GM12878 (cell line): ENCODE results near the gene SEC24D. TPM values are rescaled to one million over a fixed set of nuclear protein-coding genes. Genes with fewer than 3 reads are reported as not detected.

Source experiments
- ATAC-seq: fragments of 200-7000 bp; cut with Tn5 transposase; 3 replicates; pipeline ENCODE4 v1.9.1; 2020; ENCODE audit warnings: mild to moderate bottlenecking, moderate library complexity
- BruUV-seq: library from RNA; stranded (reverse); fragments of 400-500 nt; replicated peaks from 2 replicates; lab custom pipeline; 2021; lab: Mats Ljungman, UMichigan
- CTCF ChIA-PET: fragments of 300-600 bp; sonication (Branson Sonifier 250); formaldehyde crosslinking; extraction: SDS; loops from one replicate; lab custom pipeline; 2021; ENCODE audit warnings: inconsistent platforms; lab: Yijun Ruan, JAX
- POLR2A ChIA-PET: fragments of 350-600 bp; formaldehyde crosslinking; extraction: SDS; loops from one replicate; lab custom pipeline; 2021; ENCODE audit warnings: inconsistent platforms; lab: Charles Lee
- RAD21 ChIA-PET: fragments of 300-600 bp; sonication (Branson Sonifier 250); formaldehyde crosslinking; loops from one replicate; lab custom pipeline; 2023; ENCODE audit warnings: antibody characterized with exemption; ENCODE audit not compliant: unreplicated experiment; lab: Charles Lee
- SMC1A ChIA-PET: fragments of 300-600 bp; sonication (Branson Sonifier 250); formaldehyde crosslinking; loops from one replicate; lab custom pipeline; 2023; ENCODE audit not compliant: unreplicated experiment, uncharacterized antibody; lab: Charles Lee
- DNase-seq: peaks from one replicate; pipeline ENCODE4 v3.0.0-alpha.2; 2011; ENCODE audit warnings: low read depth, low spot score
- FAIRE-seq: peaks from 3 replicates; lab custom pipeline; 2011; peaks lifted over from hg19 to GRCh38; lab: Jason Lieb, UNC
- H2AFZ ChIP-seq: 2 replicates; pipeline ENCODE4 v1.6.0; 2011; ENCODE audit warnings: low read depth, low read length, control low read depth; ENCODE audit not compliant: control insufficient read depth
- H3K27ac ChIP-seq: 2 replicates; pipeline ENCODE4 v1.5.1; 2011; ENCODE audit warnings: control low read depth; ENCODE audit not compliant: control insufficient read depth, insufficient read depth
- H3K27me3 ChIP-seq, 2 experiments: replicated peaks in 1 of 2; 2 replicates each; pipeline versions ENCODE4 v1.6.0 to v1.6.1; 2011; ENCODE audit warnings: low read length in 1 of 2; ENCODE audit not compliant: control insufficient read depth in 2 of 2, insufficient read depth in 2 of 2
- H3K36me3 ChIP-seq, 2 experiments: 2 replicates each; pipeline ENCODE4 v1.5.1; 2011; ENCODE audit warnings: low read length in 1 of 2; ENCODE audit not compliant: control insufficient read depth in 2 of 2, insufficient read depth in 2 of 2
- H3K4me1 ChIP-seq: 2 replicates; pipeline ENCODE4 v1.6.1; 2011; ENCODE audit warnings: mild to moderate bottlenecking, low read length, moderate library complexity, mixed read lengths; ENCODE audit not compliant: control insufficient read depth, insufficient read depth
- H3K4me2 ChIP-seq: 2 replicates; pipeline ENCODE4 v1.6.0; 2011; ENCODE audit warnings: control low read depth; ENCODE audit not compliant: control insufficient read depth, insufficient read depth
- H3K4me3 ChIP-seq: fragments of 200-600 bp; sonication (generic); 2 replicates; pipeline ENCODE4 v1.5.1; 2016
- H3K79me2 ChIP-seq: 2 replicates; pipeline ENCODE4 v1.6.0; 2011; ENCODE audit warnings: low read length; ENCODE audit not compliant: control insufficient read depth, insufficient read depth
- H3K9ac ChIP-seq: 2 replicates; pipeline ENCODE4 v1.8.0; 2011; ENCODE audit warnings: low read length, control low read depth, mixed read lengths; ENCODE audit not compliant: control insufficient read depth, insufficient read depth
- H3K9me3 ChIP-seq: replicated peaks from 3 replicates; pipeline ENCODE4 v1.5.1; 2011; ENCODE audit warnings: mild to moderate bottlenecking, low read length; ENCODE audit not compliant: control insufficient read depth, insufficient read depth
- H4K20me1 ChIP-seq: 2 replicates; pipeline ENCODE4 v1.6.0; 2011; ENCODE audit not compliant: control insufficient read depth, insufficient read depth
- BACH1 ChIP-seq: fragments of 450-650 bp; IDR thresholded peaks from 2 replicates; pipeline ENCODE4 v1.6.1; 2017; ENCODE audit warnings: mild to moderate bottlenecking, borderline replicate concordance
- GATAD2B ChIP-seq: fragments of 450-650 bp; conservative IDR thresholded peaks from 2 replicates; pipeline ENCODE4 v1.6.1; 2017; ENCODE audit warnings: low read depth, mild to moderate bottlenecking, moderate library complexity
- NBN ChIP-seq: fragments of 450-650 bp; IDR thresholded peaks from 2 replicates; pipeline ENCODE4 v1.6.1; 2016
- NFIC ChIP-seq: IDR thresholded peaks from 2 replicates; pipeline ENCODE4 v1.6.1; 2012; ENCODE audit warnings: low read depth, mild to moderate bottlenecking, inconsistent platforms, low read length, moderate library complexity
- NR2C1 ChIP-seq: fragments of 450-650 bp; IDR thresholded peaks from 2 replicates; pipeline ENCODE4 v1.6.1; 2017; ENCODE audit warnings: antibody characterized with exemption, mild to moderate bottlenecking, moderate library complexity
- RFX5 ChIP-seq: IDR thresholded peaks from 2 replicates; pipeline ENCODE4 v1.6.1; 2011; ENCODE audit warnings: low read depth, low read length, improper control_type of control experiment
- STAT1 ChIP-seq: fragments of 450-650 bp; conservative IDR thresholded peaks from 2 replicates; pipeline ENCODE4 v1.6.1; 2014; ENCODE audit warnings: antibody characterized with exemption, mild to moderate bottlenecking
- WGBS: methylation state at CpG from one replicate; pipeline ENCODE4 v1.1.6; 2016; ENCODE audit warnings: low lambda C conversion rate; ENCODE audit not compliant: insufficient replicate concordance, insufficient coverage; ENCODE audit errors: missing lambda C conversion rate; 5-methylcytosine and 5-hydroxymethylcytosine counted together
- in situ Hi-C: fragments of 300-500 bp; cut with MboI; formaldehyde crosslinking; loops from 9 replicates; pipeline ENCODE4 v1.14.3; 2018; ENCODE audit warnings: mixed read lengths
- intact Hi-C: fragments of 100-400 bp; cut with micrococcal nuclease; formaldehyde crosslinking; loops from one replicate; pipeline ENCODE4 v1.14.2; 2022; ENCODE audit not compliant: unreplicated experiment
- polyA plus RNA-seq, 11 experiments: library from polyadenylated mRNA; depleted of rRNA in 4 of 11; unstranded in 6 of 11; stranded (reverse) in 5 of 11; fragments of >200 nt; fragmentation: Nextera tagmentation in 4 of 11; fragmentation: Illumina TruSeq in 1 of 11; extraction: Ambion mirVana in 4 of 11; extraction: Trizol in 1 of 11; gene quantifications; 1 replicate in 1 of 11; 2 replicates in 10 of 11; pipeline versions ENCODE4 v1.2.1 to v1.2.3, GENCODE V29; 2011 to 2016; ENCODE audit warnings: inconsistent platforms in 2 of 11, missing spikeins in 2 of 11, low read depth in 1 of 11
- total RNA-seq, 4 experiments: library from RNA; depleted of rRNA in 3 of 4; stranded (reverse); fragments of >200 nt in 3 of 4; fragmentation: Illumina TruSeq in 1 of 4; extraction: Trizol in 1 of 4; gene quantifications; 2 replicates each; pipeline versions ENCODE4 v1.2.1 to v1.2.3, GENCODE V29; 2013 to 2021
- TF ChIP-seq, protein P1 (sequence below): fragments of 450-650 bp; formaldehyde crosslinking; IDR thresholded peaks from 2 replicates; pipeline ENCODE4 v1.5.0; 2022; ENCODE audit warnings: mild to moderate bottlenecking, missing genetic modification characterization

SEC24D gene
- total and polyA plus RNA-seq, 10 of the 15 experiments (the other 5 are each of a cell fraction or from before 2014, with no cell fraction given): 12.8 to 61.9 (median 25.6) TPM

DNA sequence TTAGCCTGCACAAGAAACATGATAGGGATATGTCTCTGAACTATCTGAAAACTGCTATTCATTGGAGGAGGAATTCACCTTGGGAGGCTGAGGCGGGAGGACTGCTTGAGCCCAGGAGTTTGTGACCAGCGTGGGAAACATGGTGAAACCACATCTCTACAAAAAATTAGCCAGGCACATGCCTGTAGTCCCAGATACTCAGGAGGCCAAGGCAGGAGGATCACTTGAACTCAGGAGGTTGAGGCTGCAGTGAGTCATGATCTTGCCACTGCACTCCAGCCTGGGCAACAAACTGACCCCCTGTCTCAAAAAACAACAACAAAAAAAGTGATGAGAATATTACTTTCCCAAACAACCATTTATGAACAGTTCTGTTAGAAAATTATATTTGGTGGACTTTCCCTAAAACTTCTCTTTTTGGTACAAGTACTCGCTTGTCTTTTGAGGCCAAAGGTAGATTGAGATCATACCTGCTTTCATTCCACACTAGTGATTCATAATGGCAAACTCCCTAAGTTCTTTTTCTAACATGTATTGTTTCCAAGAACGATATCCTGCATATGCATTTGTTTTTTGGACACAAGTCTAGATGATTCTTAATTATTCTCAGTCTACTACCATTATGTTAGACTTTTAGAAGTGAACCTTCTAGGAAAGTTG, 117.3 kb downstream of the SEC24D start:
- H2AFZ ChIP-seq: no peak overlapping the region
- no peaks in the 10 kb centered on the region for H3K27me3 ChIP-seq
- SMC1A ChIA-PET: no interaction called here
- no peak overlapping the region for H3K4me3 ChIP-seq
- DNase-seq: no peak
- 97% methylated on average over 4 of the region's 4 CpGs for WGBS
- no peaks in the 10 kb centered on the region for H3K79me2 ChIP-seq
- RAD21 ChIA-PET: no interaction called here
- no peak overlapping the region for H3K4me2 ChIP-seq
- in situ Hi-C loops: no loop called here
- H3K27ac ChIP-seq: no peak overlapping the region
- TF ChIP-seq, protein P1, sequence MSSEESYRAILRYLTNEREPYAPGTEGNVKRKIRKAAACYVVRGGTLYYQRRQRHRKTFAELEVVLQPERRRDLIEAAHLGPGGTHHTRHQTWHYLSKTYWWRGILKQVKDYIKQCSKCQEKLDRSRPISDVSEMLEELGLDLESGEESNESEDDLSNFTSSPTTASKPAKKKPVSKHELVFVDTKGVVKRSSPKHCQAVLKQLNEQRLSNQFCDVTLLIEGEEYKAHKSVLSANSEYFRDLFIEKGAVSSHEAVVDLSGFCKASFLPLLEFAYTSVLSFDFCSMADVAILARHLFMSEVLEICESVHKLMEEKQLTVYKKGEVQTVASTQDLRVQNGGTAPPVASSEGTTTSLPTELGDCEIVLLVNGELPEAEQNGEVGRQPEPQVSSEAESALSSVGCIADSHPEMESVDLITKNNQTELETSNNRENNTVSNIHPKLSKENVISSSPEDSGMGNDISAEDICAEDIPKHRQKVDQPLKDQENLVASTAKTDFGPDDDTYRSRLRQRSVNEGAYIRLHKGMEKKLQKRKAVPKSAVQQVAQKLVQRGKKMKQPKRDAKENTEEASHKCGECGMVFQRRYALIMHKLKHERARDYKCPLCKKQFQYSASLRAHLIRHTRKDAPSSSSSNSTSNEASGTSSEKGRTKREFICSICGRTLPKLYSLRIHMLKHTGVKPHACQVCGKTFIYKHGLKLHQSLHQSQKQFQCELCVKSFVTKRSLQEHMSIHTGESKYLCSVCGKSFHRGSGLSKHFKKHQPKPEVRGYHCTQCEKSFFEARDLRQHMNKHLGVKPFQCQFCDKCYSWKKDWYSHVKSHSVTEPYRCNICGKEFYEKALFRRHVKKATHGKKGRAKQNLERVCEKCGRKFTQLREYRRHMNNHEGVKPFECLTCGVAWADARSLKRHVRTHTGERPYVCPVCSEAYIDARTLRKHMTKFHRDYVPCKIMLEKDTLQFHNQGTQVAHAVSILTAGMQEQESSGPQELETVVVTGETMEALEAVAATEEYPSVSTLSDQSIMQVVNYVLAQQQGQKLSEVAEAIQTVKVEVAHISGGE: no peak
- no peak for TF ChIP-seq STAT1
- TF ChIP-seq GATAD2B: no peak
- TF ChIP-seq RFX5: no peak
- TF ChIP-seq NR2C1: no peak
- TF ChIP-seq NBN: no peak
- no peak for TF ChIP-seq NFIC
- TF ChIP-seq BACH1: no peak
- intact Hi-C loops: no loop called here
- no peaks in the 10 kb centered on the region for H3K9me3 ChIP-seq
- CTCF ChIA-PET: no interaction called here
- H3K36me3 ChIP-seq: peaks cover 0 to 11% of the 10 kb centered on the region in 2 experiments; a peak in 2 of 4 replicates
- no peak for ATAC-seq
- no peak for FAIRE-seq
- POLR2A ChIA-PET: no interaction called here
- H3K9ac ChIP-seq: no peak overlapping the region
- H4K20me1 ChIP-seq: no peaks in the 10 kb centered on the region
- H3K4me1 ChIP-seq: no peaks in the 10 kb centered on the region
- no TSS peak for BruUV-seq
